IgD-negative memory B cell (primary cell): ENCODE measurements around the gene TMEM273. TPM values are rescaled to one million over a fixed set of nuclear protein-coding genes. Genes with fewer than 3 reads are reported as not detected.

ENCODE experiments used
- H3K27ac Mint-ChIP-seq, 3 donors: one replicate each; pipeline ENCODE4 v1.8.0; 2020 to 2022; ENCODE audit warnings: mild to moderate bottlenecking in 3 of 3, mixed read lengths in 3 of 3, moderate library complexity in 1 of 3
- H3K27me3 Mint-ChIP-seq: one replicate; pipeline ENCODE4 v1.8.0; 2021; ENCODE audit warnings: mixed read lengths
- H3K36me3 Mint-ChIP-seq: one replicate; pipeline ENCODE4 v1.8.0; 2020; ENCODE audit warnings: mild to moderate bottlenecking, mixed read lengths
- H3K4me1 Mint-ChIP-seq, 3 donors: one replicate each; pipeline ENCODE4 v1.8.0; 2020 to 2022; ENCODE audit warnings: mixed read lengths in 3 of 3, mild to moderate bottlenecking in 1 of 3
- H3K4me3 Mint-ChIP-seq, 4 donors: one replicate each; pipeline ENCODE4 v1.8.0; 2020 to 2022; ENCODE audit warnings: mild to moderate bottlenecking in 4 of 4, mixed read lengths in 4 of 4, moderate library complexity in 3 of 4
- H3K9me3 Mint-ChIP-seq, 3 donors: one replicate each; pipeline ENCODE4 v1.8.0; 2020 to 2021; ENCODE audit warnings: mixed read lengths in 3 of 3, mild to moderate bottlenecking in 1 of 3
- polyA plus RNA-seq: library from polyadenylated mRNA; unstranded; fragments of 300-500 nt; fragmentation: Illumina TruSeq; gene quantifications from one replicate; pipeline ENCODE4 v1.2.3, GENCODE V29; 2021

Gene TMEM273
- polyA plus RNA-seq, 1 donor from 2014 or later = 137 TPM

GRCh38 chr10:49189422-49189821, 1.2 kb upstream of the TMEM273 start:
- H3K4me1 Mint-ChIP-seq = peaks cover 70 to 75% (median 74%) of the 10 kb centered on the region in 3 donors
- H3K27me3 Mint-ChIP-seq = no peaks in the 10 kb centered on the region
- H3K27ac Mint-ChIP-seq = peak overlapping the region; percentile 94 to 99 (median 98)
- no peaks in the 10 kb centered on the region for H3K36me3 Mint-ChIP-seq
- H3K9me3 Mint-ChIP-seq = no peaks in the 10 kb centered on the region
- peak overlapping the region; percentile 79 to 93 (median 91) for H3K4me3 Mint-ChIP-seq

GRCh38 chr10:49187044-49187484, 1.1 kb downstream of the TMEM273 start:
- Mint-ChIP-seq H3K27ac (peak overlapping the region; percentile 94 to 99 (median 97)), H3K4me1 (peaks cover 64 to 77% (median 65%) of the 10 kb centered on the region in 3 donors), H3K4me3 (peak overlapping the region; percentile 91 to 97 (median 94)), H3K9me3 (no peaks in the 10 kb centered on the region), H3K27me3 (no peaks in the 10 kb centered on the region), H3K36me3 (no peaks in the 10 kb centered on the region)

- peaks cover 67 to 81% (median 68%) of the 10 kb centered on the region in 3 donors for H3K4me1 Mint-ChIP-seq
- peak overlapping the region; percentile 91 to 97 (median 94) for H3K4me3 Mint-ChIP-seq
- H3K9me3 Mint-ChIP-seq = no peaks in the 10 kb centered on the region
- no peaks in the 10 kb centered on the region for H3K27me3 Mint-ChIP-seq
- no peaks in the 10 kb centered on the region for H3K36me3 Mint-ChIP-seq
- H3K27ac Mint-ChIP-seq = peak overlapping the region; percentile 94 to 99 (median 97)
Observed at GRCh38 chr10:49186613-49187012, 1.6 kb downstream of the TMEM273 start.

- Mint-ChIP-seq H3K4me1 (peaks cover 67 to 81% (median 68%) of the 10 kb centered on the region in 3 donors), H3K27me3 (no peaks in the 10 kb centered on the region), H3K4me3 (peak overlapping the region in 3 of 4 donors; percentile 72 to 97 (median 92)), H3K27ac (peak overlapping the region; percentile 83 to 99 (median 94)), H3K9me3 (no peaks in the 10 kb centered on the region), H3K36me3 (no peaks in the 10 kb centered on the region)
Observed at GRCh38 chr10:49185213-49185612, 3.0 kb downstream of the TMEM273 start.

- peak overlapping the region; percentile 77 to 94 (median 86) for H3K27ac Mint-ChIP-seq
- peak overlapping the region; percentile 23 to 92 (median 68) for H3K4me3 Mint-ChIP-seq
- H3K27me3 Mint-ChIP-seq = no peaks in the 10 kb centered on the region
- no peaks in the 10 kb centered on the region for H3K9me3 Mint-ChIP-seq
- H3K36me3 Mint-ChIP-seq = no peaks in the 10 kb centered on the region
- peaks cover 66 to 81% (median 67%) of the 10 kb centered on the region in 3 donors for H3K4me1 Mint-ChIP-seq
Observed at GRCh38 chr10:49184642-49185111, 3.5 kb downstream of the TMEM273 start.

- Mint-ChIP-seq H3K9me3 (no peaks in the 10 kb centered on the region), H3K27me3 (peaks cover under 1% of the 10 kb centered on the region), H3K27ac (peak overlapping the region; percentile 77 to 94 (median 88)), H3K4me3 (peak overlapping the region in 3 of 4 donors; percentile 23 to 92 (median 81)), H3K36me3 (no peaks in the 10 kb centered on the region), H3K4me1 (peaks cover 64 to 79% (median 69%) of the 10 kb centered on the region in 3 donors)
Observed at GRCh38 chr10:49183596-49184542, 4.3 kb downstream of the TMEM273 start.

GRCh38 chr10:49182776-49183175, 5.4 kb downstream of the TMEM273 start:
- Mint-ChIP-seq H3K36me3 (no peaks in the 10 kb centered on the region), H3K27ac (no peak overlapping the region), H3K27me3 (peaks cover 1% of the 10 kb centered on the region), H3K4me1 (peaks cover 63 to 79% (median 70%) of the 10 kb centered on the region in 3 donors), H3K4me3 (peak overlapping the region in 1 of 4 donors; percentile 56), H3K9me3 (no peaks in the 10 kb centered on the region)

- peak overlapping the region in 3 of 4 donors; percentile 26 to 73 (median 71) for H3K4me3 Mint-ChIP-seq
- peaks cover 58 to 81% (median 72%) of the 10 kb centered on the region in 3 donors for H3K4me1 Mint-ChIP-seq
- H3K27me3 Mint-ChIP-seq = peaks cover 1% of the 10 kb centered on the region
- H3K27ac Mint-ChIP-seq = peak overlapping the region; percentile 28 to 82 (median 57)
- H3K36me3 Mint-ChIP-seq = no peaks in the 10 kb centered on the region
- no peaks in the 10 kb centered on the region for H3K9me3 Mint-ChIP-seq
Observed at GRCh38 chr10:49180444-49180860, 7.7 kb downstream of the TMEM273 start.

GRCh38 chr10:49179699-49180443, 8.3 kb downstream of the TMEM273 start:
- Mint-ChIP-seq H3K4me1 (peaks cover 59 to 81% (median 74%) of the 10 kb centered on the region in 3 donors), H3K4me3 (peak overlapping the region; percentile 26 to 73 (median 58)), H3K27me3 (peaks cover 1% of the 10 kb centered on the region), H3K36me3 (no peaks in the 10 kb centered on the region), H3K9me3 (no peaks in the 10 kb centered on the region), H3K27ac (peak overlapping the region; percentile 28 to 82 (median 57))

- Mint-ChIP-seq H3K36me3 (no peaks in the 10 kb centered on the region), H3K4me3 (peak overlapping the region in 3 of 4 donors; percentile 49 to 79 (median 75)), H3K27ac (peak overlapping the region; percentile 91 to 96 (median 94)), H3K9me3 (no peaks in the 10 kb centered on the region), H3K27me3 (peaks cover 1% of the 10 kb centered on the region), H3K4me1 (peaks cover 60 to 81% (median 76%) of the 10 kb centered on the region in 3 donors)
Observed at GRCh38 chr10:49178489-49179471, 9.4 kb downstream of the TMEM273 start.

- H3K27ac Mint-ChIP-seq = peak overlapping the region; percentile 91 to 96 (median 94)
- H3K4me3 Mint-ChIP-seq = peak overlapping the region in 3 of 4 donors; percentile 75 to 88 (median 84)
- no peaks in the 10 kb centered on the region for H3K9me3 Mint-ChIP-seq
- H3K4me1 Mint-ChIP-seq = peaks cover 62 to 83% (median 76%) of the 10 kb centered on the region in 3 donors
- H3K27me3 Mint-ChIP-seq = peaks cover 1% of the 10 kb centered on the region
- no peaks in the 10 kb centered on the region for H3K36me3 Mint-ChIP-seq
Observed at GRCh38 chr10:49177391-49178355, 10.5 kb downstream of the TMEM273 start.

- Mint-ChIP-seq H3K27ac (peak overlapping the region; percentile 91 to 96 (median 94)), H3K27me3 (peaks cover 1% of the 10 kb centered on the region), H3K36me3 (no peaks in the 10 kb centered on the region), H3K4me1 (peaks cover 67 to 87% (median 81%) of the 10 kb centered on the region in 3 donors), H3K4me3 (peak overlapping the region in 2 of 4 donors; percentile 61 to 84), H3K9me3 (no peaks in the 10 kb centered on the region)
Observed at GRCh38 chr10:49176310-49177268, 11.6 kb downstream of the TMEM273 start.
